NCI-H2196 (cell line): ENCODE data around the gene CPD.
A peak's percentile ranks its signal among the peaks of the same experiment; 100 is the strongest.
"Not testable (repeated sequence)": the region's sequence is repeated elsewhere in the genome, so short reads cannot be mapped to it uniquely, and the experiment has no call there.

Source experiments
- DNase-seq: peaks from one replicate; lab custom pipeline; 2025; ENCODE audit not compliant: unreplicated experiment; lab: John Stamatoyannopoulos, UW

Gene CPD

GRCh38 chr17:30422171-30422570, 43.4 kb downstream of the CPD start:
- DNase-seq: no peak

DNA sequence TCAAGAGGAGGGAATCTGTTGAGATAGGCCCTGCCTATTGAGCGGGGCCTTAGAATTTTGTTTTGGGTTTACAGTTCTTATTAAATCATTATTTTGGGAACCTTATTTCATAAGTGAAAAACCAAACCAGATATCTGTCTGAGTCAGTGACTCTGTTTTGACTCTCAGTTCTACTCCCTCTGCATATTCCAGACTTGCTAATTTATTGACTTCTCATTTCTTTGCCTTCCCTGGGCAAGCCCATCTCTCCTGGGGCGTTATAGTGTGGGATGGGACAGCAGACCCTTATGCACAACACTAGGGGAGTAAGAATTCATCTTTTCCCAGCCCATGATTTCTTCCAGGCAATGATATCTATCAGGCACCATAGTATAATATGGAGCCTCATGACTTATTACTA, 45.7 kb downstream of the CPD start:
- no peak for DNase-seq

- DNase-seq: no peak
Measured at GRCh38 chr17:30426292-30426691, 47.6 kb downstream of the CPD start.

- DNase-seq: no peak
Measured at GRCh38 chr17:30427611-30428010, 48.9 kb downstream of the CPD start.

DNA sequence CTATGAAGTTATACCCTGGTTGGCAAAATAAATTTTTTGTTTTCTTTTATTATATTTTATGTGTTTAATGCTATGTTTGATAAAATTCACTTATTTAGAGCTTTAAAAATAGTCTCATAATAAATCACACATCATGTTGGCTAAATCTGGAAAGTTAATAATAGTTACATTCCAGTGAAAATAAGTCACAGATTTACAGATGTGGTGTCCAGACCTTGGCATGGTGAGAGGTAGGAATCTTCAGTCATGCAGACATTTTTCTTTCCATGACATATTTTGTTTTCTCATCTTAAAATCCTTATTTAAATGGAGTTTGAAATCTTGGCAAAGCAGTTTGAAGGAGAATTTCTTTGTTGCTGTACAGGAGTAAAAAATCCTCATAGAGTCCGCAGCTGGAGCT, 50.4 kb downstream of the CPD start:
- DNase-seq: no peak

DNA sequence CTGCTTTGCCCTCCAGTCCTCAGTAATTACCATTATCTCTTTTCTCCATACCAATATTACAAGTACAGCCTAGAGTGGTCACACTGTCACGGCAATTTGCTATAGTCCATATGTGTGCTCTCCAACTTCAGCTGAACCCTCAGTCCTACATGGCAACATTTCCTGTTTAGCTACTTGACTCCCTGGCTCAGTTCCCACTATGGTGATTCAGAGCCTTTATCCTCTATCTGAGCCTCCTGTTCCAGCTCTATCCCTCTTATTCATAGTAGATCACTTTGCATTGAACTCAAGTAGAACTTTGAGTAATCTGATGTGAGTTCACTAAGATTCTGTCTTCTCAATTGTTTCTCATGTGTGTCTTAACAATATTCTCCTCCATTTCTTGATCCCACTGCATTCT, 54.8 kb downstream of the CPD start:
- DNase-seq: peak; percentile 61

DNA sequence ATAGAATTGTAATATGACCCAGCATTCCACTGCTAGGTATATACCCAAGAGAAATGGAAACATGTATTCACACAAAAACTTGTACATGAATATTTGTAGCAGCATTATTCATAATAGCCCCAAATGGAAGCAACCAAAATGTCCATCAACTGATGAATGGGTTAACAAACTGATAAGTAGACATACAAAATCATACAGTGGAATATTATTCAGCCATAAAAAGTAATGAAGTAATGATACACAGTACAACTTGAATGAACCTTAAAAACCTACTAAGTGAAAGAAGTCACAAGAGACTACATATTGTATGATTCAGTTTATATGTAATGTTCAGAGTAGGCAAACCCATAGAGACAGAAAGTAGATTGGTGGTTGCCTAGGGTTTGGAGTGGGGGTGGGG, 58.0 kb downstream of the CPD start:
- DNase-seq: no peak

- DNase-seq: no peak
Measured at GRCh38 chr17:30443721-30444120, 65.0 kb downstream of the CPD start.

- not testable (repeated sequence) for DNase-seq
Measured at GRCh38 chr17:30446640-30447039, 67.9 kb downstream of the CPD start.

DNA sequence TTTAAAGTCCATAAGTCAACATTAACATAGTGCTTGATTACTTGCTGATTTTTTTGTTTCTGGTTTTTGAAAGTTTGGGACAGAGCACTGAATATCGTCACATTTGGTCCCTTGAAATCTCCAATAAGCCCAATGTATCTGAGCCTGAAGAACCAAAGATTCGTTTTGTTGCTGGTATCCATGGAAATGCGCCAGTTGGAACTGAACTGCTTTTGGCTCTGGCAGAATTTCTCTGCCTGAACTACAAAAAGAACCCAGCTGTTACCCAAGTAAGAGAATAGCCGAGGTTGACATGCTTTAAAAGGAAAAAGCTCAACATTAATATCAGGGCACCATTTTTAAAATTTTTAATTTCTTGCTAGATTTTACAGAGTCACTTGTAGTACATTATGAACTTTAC, 70.8 kb downstream of the CPD start:
- DNase-seq: no peak

DNA sequence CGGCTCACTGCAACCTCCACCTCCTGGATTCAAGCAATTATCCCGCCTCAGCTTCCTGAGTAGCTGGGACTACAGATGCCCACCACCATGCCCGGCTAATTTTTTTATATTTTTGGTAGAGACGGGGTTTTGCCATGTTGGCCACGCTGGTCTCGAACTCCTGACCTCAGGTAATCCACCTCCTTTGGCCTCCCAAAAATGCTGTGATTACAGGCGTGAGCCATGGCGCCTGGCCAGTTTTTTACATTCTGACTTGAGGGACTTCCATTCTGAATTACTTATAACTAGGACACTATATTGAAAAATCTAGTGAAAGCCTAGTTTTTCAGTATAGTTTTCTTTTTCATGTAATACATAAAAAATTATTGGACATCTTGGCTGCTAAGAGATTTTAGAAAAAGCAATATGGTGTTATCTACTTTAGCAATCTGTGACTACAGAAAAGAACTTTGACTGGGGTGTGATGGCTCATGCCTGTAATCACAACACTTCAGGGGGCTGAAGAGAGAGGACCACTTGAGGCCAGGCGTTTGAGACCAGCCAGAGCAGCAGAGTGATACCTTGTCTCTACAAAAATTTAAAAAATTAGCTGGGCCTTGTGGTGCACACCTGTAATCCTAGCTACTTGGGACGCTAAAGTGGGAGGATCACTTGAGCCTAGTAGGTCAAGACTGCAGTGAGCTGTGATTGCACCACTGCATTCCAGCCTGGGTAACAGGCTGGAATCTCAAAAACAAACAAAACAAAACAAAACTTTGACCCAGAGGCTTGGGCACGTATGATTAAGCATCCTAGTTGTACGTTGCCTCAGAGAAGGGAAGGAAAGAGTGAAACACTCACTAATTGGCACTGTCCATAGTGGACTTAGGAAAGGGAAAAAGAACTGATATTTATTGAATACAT, 71.6 kb downstream of the CPD start:
- DNase-seq: no peak

- no peak for DNase-seq
Measured at GRCh38 chr17:30454635-30455034, 75.9 kb downstream of the CPD start.

- no peak for DNase-seq
Measured at GRCh38 chr17:30458371-30458770, 79.6 kb downstream of the CPD start.

- not testable (repeated sequence) for DNase-seq
Measured at GRCh38 chr17:30458797-30459413, 80.2 kb downstream of the CPD start.

DNA sequence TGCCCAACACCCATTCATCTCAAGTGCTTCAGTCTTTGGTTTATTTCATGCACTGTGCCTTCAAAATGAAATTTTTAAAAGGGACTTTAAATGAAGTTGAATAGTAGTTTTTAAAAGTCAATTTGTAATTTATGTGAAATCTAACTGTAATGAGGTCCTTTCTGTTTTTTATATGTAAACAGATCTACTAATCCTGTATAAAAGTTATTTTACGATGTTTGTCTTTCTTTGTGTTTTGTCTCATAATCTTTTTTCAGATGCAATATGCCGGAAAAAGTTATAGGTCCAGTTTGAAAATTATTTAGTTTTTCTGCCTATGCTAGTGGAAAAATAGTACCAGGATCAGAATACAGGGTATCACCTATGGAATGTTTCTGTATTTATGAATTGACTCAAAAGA, 89.7 kb downstream of the CPD start:
- DNase-seq: no peak

DNA sequence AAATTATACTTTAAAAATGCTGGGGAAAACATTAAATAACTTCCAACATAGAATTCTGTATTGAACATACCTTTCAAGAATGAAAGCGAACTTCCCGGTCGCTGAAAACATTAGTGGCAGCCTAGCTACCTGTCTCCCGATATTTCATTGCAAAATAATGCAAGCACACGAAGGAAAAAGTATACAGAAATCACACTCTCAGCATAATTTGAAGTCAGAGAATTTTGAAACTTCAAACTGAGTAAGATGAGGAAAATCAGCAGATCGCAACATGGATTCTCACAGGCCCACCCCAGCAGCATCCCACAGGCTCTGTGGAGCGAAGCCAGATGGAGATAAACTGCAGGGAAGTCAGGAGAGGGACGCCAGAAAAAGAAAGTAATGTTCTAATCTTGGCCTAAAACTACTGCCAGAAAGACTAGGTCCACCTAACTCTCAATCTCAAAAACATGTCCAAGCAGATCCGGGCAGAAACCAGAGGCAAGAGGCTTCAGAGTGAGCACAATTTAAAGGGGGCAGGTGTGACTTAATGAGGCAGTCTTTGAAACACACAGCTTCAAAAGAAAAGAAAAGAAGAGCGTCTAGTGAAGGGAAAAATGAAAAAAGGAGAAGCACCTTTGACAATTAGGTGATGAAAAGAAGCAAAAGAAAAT, 93.6 kb downstream of the CPD start:
- no peak for DNase-seq

DNA sequence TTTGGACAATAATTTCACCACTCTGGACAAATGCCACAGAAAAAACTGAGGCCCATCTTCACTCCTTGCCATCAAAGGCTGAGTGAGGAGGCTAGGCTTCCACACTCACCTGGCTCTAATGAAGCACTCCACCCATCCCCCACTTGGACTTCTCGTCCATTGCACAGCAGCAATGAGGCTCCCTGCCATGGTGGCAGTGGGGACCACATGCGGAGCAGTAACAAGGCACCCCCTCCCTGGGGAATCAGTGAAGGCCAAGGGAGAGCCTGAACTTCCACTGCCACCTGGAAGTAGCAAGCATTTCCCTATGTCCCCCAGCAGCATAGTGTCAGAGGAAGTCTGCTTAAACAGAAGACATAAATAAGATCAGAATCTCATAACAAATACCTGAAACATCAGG, 96.5 kb downstream of the CPD start:
- no peak for DNase-seq

DNA sequence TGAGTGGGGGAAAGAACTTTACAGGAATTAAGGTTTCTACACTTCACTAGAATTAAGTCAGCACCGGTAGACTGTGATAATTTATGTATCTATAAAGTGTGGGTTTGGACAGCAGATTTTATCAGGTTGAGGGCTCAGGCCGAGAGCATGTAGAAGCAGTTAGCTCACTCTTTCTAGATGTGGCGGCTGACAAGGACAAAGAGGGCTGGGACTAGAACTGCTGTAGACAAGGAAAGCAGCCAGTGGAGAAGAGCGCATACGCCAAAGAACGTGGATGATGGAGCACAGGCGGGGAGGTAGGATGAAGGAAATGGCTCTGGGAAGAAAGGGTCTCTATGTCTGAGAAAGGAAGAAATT, 98.0 kb downstream of the CPD start:
- DNase-seq: no peak

DNA sequence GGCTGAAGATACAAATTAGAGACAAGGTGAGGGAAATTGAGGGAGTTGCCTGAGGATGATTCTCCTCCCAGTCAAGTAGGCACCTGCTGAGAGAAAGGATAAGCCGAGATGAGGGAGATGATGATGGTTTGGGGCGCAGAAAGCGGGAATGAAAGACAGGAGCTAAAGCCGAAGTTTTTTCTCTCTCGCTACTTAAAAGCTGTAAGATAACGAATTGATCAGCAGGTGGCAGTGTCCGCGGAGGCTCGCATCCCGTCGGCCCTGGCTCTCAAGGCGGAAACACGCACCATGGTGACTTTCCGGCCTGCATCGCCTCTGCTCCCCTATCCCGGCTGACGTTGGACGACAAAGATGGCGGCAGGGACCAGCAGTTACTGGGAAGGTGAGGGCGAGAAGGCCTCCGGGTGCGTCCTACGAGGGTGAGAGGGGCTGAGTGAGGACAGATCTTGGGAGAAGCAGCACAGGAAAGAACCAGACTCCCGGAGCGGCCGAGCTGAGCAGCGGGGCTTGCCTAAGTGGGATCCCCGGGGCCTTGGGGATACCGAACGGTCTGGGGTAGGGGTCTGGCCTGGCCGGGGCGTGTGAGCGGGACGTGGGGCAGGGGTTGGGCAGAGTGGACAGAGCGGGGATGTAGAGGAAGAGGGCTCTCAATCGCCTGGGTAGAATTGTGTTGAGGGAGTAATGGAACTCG, 98.5 kb downstream of the CPD start, which contains the start of gene GOSR1:
Gene GOSR1 (plus strand): TSS at position 326 of the 691 bp plus-strand sequence. CDS start 26 bp downstream, at position 352.
- peak; percentile 78 for DNase-seq

- no peak for DNase-seq
Measured at GRCh38 chr17:30477774-30478115, 99.0 kb downstream of the CPD start.

- no peak for DNase-seq
Measured at GRCh38 chr17:30482555-30482954, 103.8 kb downstream of the CPD start.

DNA sequence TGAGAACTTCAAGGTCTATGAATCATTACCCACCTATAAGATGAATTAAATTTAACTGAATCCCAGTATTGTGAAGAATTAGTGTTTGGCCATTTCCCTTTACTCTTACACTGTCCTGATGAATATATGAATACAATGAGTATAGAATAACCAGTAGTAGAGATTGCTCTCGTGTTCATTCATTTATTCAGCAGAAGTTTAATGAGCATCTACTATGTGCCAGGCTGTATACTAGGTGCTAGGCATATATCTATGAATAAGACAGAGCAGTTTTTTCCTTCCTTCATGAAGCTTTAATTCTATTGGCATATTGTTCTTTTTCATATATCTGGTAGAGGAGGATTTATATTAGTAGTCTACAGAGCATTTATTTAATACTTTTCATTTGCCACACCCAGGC, 104.4 kb downstream of the CPD start:
- no peak for DNase-seq
